T47D (cell line): ENCODE data around the gene CD79B.
A peak's percentile ranks its signal among the peaks of the same experiment; 100 is the strongest.
"Not testable (repeated sequence)": the region's sequence is repeated elsewhere in the genome, so short reads cannot be mapped to it uniquely, and the experiment has no call there.

Experiments
- DNase-seq, 2 experiments: peaks; one replicate each; pipeline versions ENCODE4 v3.0.0 to v3.0.0-alpha.2; 2011 to 2012; ENCODE audit warnings: low read depth in 1 of 2, low spot score in 1 of 2
- JUND ChIP-seq: IDR thresholded peaks from 2 replicates; pipeline ENCODE4 v1.6.1; 2012; ENCODE audit warnings: low read depth
- in situ Hi-C: cut with HindIII; loops from 2 replicates; pipeline ENCODE4 v1.10.0; 2016; ENCODE audit warnings: low sequenced_read_pairs, low pct_unique_long_range_greater_than_20kb

The CD79B gene

GRCh38 chr17:63896524-63897354, 35.4 kb downstream of the CD79B start, which contains the start of gene CSH1:
CSH1 (minus strand) TSS chr17:63896574; CDS start chr17:63896511, 63 bp downstream.
- DNase-seq, in situ Hi-C loops: not testable (repeated sequence)

GRCh38 chr17:63894821-63895220, 37.3 kb downstream of the CD79B start:
- in situ Hi-C loops, result not testable (repeated sequence)

GRCh38 chr17:63894021-63894420, 38.1 kb downstream of the CD79B start:
- in situ Hi-C loops, DNase-seq: not testable (repeated sequence)

More at GRCh38 chr17:63894821-63895220, 37.3 kb downstream of the CD79B start:
- DNase-seq, result not testable (repeated sequence)

GRCh38 chr17:63892316-63893037, 39.7 kb downstream of the CD79B start:
- DNase-seq, result peak in 1 of 2 experiments; percentile 38

GRCh38 chr17:63889026-63889848, 42.9 kb downstream of the CD79B start:
- in situ Hi-C loops, result not testable (repeated sequence)
- DNase-seq, result peak in 1 of 2 experiments; percentile 51

More at GRCh38 chr17:63892316-63893037, 39.7 kb downstream of the CD79B start:
- in situ Hi-C loops, result not testable (repeated sequence)

GRCh38 chr17:63885119-63885518, 47.0 kb downstream of the CD79B start:
- DNase-seq, in situ Hi-C loops: not testable (repeated sequence)

GRCh38 chr17:63882626-63883126, 49.5 kb downstream of the CD79B start:
- in situ Hi-C loops, result not testable (repeated sequence)
- DNase-seq, result peak in 1 of 2 experiments; percentile 27

- no peak for TF ChIP-seq JUND
- DNase-seq, result peak; percentile 78 to 79
- in situ Hi-C loops, result no loop called here
Observed at GRCh38 chr17:63881935-63882601, 50.1 kb downstream of the CD79B start, which contains the start of gene GH2. GH2 (minus strand) TSS chr17:63881944; CDS start chr17:63881801, 143 bp downstream.

GRCh38 chr17:63881337-63881736, 50.8 kb downstream of the CD79B start:
- peak; percentile 21 to 59 for DNase-seq
- in situ Hi-C loops, result not testable (repeated sequence)

GRCh38 chr17:63880706-63881105, 51.4 kb downstream of the CD79B start:
- DNase-seq, result no peak
- in situ Hi-C loops, result no loop called here
- no peak for TF ChIP-seq JUND
